GM19099 (cell line): ENCODE measurements around the gene PNKD.

ENCODE experiments used
- POLR2A ChIP-seq: IDR thresholded peaks from 3 replicates; pipeline ENCODE4 v1.6.1; 2011; ENCODE audit warnings: low read depth; ENCODE audit not compliant: insufficient read length; ENCODE audit errors: extremely low read depth

The PNKD gene

GRCh38 chr2:218244665-218245064, 25.7 kb upstream of the PNKD start:
- TF ChIP-seq POLR2A: no peak

GRCh38 chr2:218245214-218245613, 25.1 kb upstream of the PNKD start:
- TF ChIP-seq POLR2A: no peak

GRCh38 chr2:218249691-218250090, 20.6 kb upstream of the PNKD start:
- TF ChIP-seq POLR2A: no peak

GRCh38 chr2:218252509-218253231, 17.6 kb upstream of the PNKD start:
- TF ChIP-seq POLR2A: no peak

- no peak for TF ChIP-seq POLR2A
These were observed 17.1 kb upstream of the PNKD start for GRCh38 chr2:218253232-218253625.

GRCh38 chr2:218255446-218255845, 14.9 kb upstream of the PNKD start:
- no peak for TF ChIP-seq POLR2A

- no peak for TF ChIP-seq POLR2A
These were observed 13.5 kb upstream of the PNKD start for GRCh38 chr2:218256612-218257350.

GRCh38 chr2:218257390-218257981, 12.8 kb upstream of the PNKD start:
- TF ChIP-seq POLR2A: no peak

GRCh38 chr2:218259099-218259961, 11.0 kb upstream of the PNKD start:
- TF ChIP-seq POLR2A: no peak

GRCh38 chr2:218260166-218260565, 10.2 kb upstream of the PNKD start:
- TF ChIP-seq POLR2A: no peak

- TF ChIP-seq POLR2A: no peak
These were observed 9.4 kb upstream of the PNKD start, which contains the start of gene GPBAR1 for GRCh38 chr2:218260742-218261422. GPBAR1 (plus strand) TSS chr2:218261015; CDS start chr2:218262725, 1,710 bp downstream.

- no peak for TF ChIP-seq POLR2A
These were observed 8.7 kb upstream of the PNKD start for GRCh38 chr2:218261423-218262236.

GRCh38 chr2:218262237-218262600, 8.1 kb upstream of the PNKD start:
- TF ChIP-seq POLR2A: no peak
